SHP77 (cell line): ENCODE measurements around the gene CPNE7.

Experiments used
- DNase-seq, 2 experiments: peaks; one replicate each; lab custom pipeline; 2025; lab: John Stamatoyannopoulos, UW

The CPNE7 gene

GRCh38 chr16:89575247-89576152 is at the start of gene CPNE7:
Gene CPNE7 (plus strand): TSS chr16:89575758. CDS start chr16:89575898, 140 bp downstream.
- no peak for DNase-seq

- DNase-seq = no peak
These were observed 46.5 kb upstream of the CPNE7 start for GRCh38 chr16:89529097-89529496.

GRCh38 chr16:89530401-89531381 is 44.9 kb upstream of the CPNE7 start:
- DNase-seq = no peak

- no peak for DNase-seq
These were observed 43.6 kb upstream of the CPNE7 start for GRCh38 chr16:89531821-89532526.

- DNase-seq = no peak
These were observed 41.3 kb upstream of the CPNE7 start for GRCh38 chr16:89534252-89534756.

- DNase-seq = no peak
These were observed 39.2 kb upstream of the CPNE7 start for GRCh38 chr16:89536371-89536770.

- DNase-seq = no peak
These were observed 38.5 kb upstream of the CPNE7 start for GRCh38 chr16:89536886-89537548.

- no peak for DNase-seq
These were observed 38.0 kb upstream of the CPNE7 start for GRCh38 chr16:89537549-89537925.

- no peak for DNase-seq
These were observed 37.3 kb upstream of the CPNE7 start for GRCh38 chr16:89538286-89538685.

- DNase-seq = no peak
These were observed 35.0 kb upstream of the CPNE7 start for GRCh38 chr16:89540557-89540956.

GRCh38 chr16:89541792-89542191 is 33.8 kb upstream of the CPNE7 start:
- no peak for DNase-seq

GRCh38 chr16:89544113-89544512 is 31.4 kb upstream of the CPNE7 start:
- no peak for DNase-seq

GRCh38 chr16:89544713-89545043 is 30.9 kb upstream of the CPNE7 start:
- no peak for DNase-seq

- no peak for DNase-seq
These were observed 30.3 kb upstream of the CPNE7 start for GRCh38 chr16:89545044-89545830.

- no peak for DNase-seq
These were observed 29.6 kb upstream of the CPNE7 start for GRCh38 chr16:89545831-89546574.

- DNase-seq = no peak
These were observed 28.8 kb upstream of the CPNE7 start for GRCh38 chr16:89546781-89547180.

GRCh38 chr16:89547291-89547690 is 28.3 kb upstream of the CPNE7 start:
- DNase-seq = no peak

- no peak for DNase-seq
These were observed 27.7 kb upstream of the CPNE7 start for GRCh38 chr16:89547860-89548259.

- no peak for DNase-seq
These were observed 27.1 kb upstream of the CPNE7 start for GRCh38 chr16:89548344-89549006.
